ENCODE measurements around the gene ATXN1L.
"Not testable (repeated sequence)": the region's sequence is repeated elsewhere in the genome, so short reads cannot be mapped to it uniquely, and the experiment has no call there.

Gene ATXN1L

DNA sequence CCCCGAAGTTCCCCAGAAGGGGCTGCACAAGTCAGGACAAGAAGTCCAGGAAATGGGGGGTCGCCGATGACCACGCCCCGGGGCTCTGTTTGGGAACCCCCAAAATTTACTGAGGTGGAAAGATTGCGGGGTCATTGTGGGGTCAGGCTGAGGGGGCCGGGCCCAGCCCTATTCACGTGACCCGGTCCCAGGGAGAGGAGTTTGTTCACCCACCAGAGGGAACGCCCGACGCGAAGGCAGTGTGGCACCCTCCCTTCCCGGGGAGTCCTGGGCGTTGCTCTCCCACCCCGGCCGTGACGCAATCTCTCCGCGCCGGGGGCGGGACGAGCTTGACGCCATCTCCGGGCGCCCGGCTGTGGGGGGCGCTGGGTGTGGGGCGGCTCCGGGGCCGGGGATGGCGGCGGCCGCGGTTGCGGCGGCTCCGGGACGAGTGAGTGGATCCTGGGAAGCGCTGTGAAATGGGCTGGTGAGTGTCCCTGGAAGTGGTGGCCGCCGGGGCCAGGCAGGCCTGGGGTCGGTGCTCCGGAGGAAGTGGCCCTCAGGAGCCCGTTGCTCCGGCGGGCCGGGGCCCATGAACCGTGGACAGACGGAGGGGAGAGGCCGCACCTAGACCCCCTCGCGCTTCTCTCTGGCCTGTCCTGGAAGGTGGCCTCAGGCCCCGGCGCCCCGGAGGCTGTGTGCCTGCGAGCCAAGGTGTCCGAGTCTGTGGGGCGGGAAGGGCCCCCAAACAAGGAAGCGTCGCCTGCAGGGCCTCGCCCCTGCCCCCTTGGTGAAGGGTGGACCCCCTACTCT lies at the start of gene ATXN1L:
TSS of gene ATXN1L (plus strand) at position 338 of the 792 bp plus-strand sequence. CDS start 3,765 bp downstream, outside the sequence.
- peaks cover 9% of the 10 kb centered on the region for H3K4me1 ChIP-seq (ENCODE audit: control insufficient read depth, insufficient read depth, low read length)
- peaks cover 17% of the 10 kb centered on the region for H3K36me3 ChIP-seq (ENCODE audit: control insufficient read depth, insufficient read depth, low read length)
- peak within 1 kb of the TSS; percentile 84 for H3K4me3 ChIP-seq (ENCODE audit: low read length)
- H3K27me3 ChIP-seq (ENCODE audit: control insufficient read depth, insufficient read depth, low read length), result no peaks in the 10 kb centered on the region
- peak within 1 kb of the TSS; percentile 88 for H3K9ac ChIP-seq (ENCODE audit: low read length)
- H3K27ac ChIP-seq (ENCODE audit: low read depth, low read length), result peak within 1 kb of the TSS; percentile 83

DNA sequence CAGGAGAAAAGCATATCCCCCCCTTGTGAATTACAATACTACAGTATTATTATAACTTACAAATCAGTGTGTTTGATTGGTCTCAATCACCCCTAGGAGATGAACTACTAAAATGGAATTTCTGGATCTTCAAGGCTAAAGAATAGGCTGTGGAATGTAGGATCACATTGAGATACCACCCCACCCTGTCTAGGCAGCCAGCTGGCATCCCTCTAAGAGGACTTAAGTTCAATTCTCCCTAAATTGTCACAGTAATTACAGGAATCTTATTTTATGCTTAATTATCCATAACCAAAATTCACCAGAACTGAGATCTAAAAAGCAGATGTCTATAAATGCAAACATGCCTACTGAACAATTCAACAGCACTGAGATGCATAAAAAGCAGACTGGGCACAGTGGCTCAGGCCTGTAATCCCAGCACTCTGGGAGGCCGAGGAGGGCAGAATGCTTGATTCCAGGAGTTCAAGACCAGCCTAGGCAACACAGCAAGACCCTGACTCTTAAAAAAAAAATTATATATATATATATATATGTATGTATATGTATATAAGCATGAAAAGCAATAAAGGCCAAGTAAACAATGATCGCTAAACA lies 49.2 kb upstream of the ATXN1L start:
- no peak overlapping the region for H3K4me3 ChIP-seq (ENCODE audit: low read length)
- no peak overlapping the region for H3K27ac ChIP-seq (ENCODE audit: low read depth, low read length)
- H3K27me3 ChIP-seq (ENCODE audit: control insufficient read depth, insufficient read depth, low read length), result no peaks in the 10 kb centered on the region
- peaks cover 2% of the 10 kb centered on the region for H3K36me3 ChIP-seq (ENCODE audit: control insufficient read depth, insufficient read depth, low read length)
- no peak overlapping the region for H3K9ac ChIP-seq (ENCODE audit: low read length)
- peaks cover 3% of the 10 kb centered on the region for H3K4me1 ChIP-seq (ENCODE audit: control insufficient read depth, insufficient read depth, low read length)

GRCh38 chr16:71803305-71803690 lies 42.5 kb upstream of the ATXN1L start:
- peaks cover 7% of the 10 kb centered on the region for H3K4me1 ChIP-seq (ENCODE audit: control insufficient read depth, insufficient read depth, low read length)

DNA sequence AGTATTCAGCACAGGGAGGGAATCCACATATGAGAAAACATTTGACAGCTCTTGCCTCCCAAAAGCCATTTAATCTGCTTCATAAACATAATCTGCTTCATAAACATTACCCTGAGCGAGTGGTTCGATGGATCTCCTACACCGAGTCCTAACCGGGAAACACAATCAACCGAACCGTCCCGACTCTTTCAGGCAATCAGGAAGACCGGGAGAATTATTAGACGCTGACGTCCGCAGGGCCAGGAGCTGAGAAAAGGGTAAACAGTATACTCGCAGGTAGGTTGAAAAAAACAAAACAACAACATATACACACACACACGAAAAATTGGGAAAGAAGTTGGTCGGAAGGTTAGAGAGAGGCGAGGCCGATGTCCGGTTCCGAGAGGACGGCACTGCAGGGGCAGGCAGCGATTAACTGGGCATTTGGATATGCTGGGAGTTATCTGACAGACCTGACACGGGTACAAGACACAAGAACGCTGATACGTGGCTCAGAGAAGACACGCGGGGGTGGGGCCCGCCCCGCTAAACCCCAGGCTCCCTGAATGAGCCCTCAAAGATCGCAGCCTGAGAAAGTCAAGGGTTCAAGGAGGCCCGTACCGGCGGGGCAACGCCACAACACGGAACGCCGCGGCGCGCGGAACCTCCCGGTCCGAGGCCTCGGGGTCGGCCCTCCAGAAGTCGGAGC lies 37.7 kb upstream of the ATXN1L start:
- Histone ChIP-seq H3K4me1 (ENCODE audit: control insufficient read depth, insufficient read depth, low read length) (peaks cover 7% of the 10 kb centered on the region), H3K27me3 (ENCODE audit: control insufficient read depth, insufficient read depth, low read length) (no peaks in the 10 kb centered on the region), H3K9ac (ENCODE audit: low read length) (peak overlapping the region; percentile 99), H3K4me3 (ENCODE audit: low read length) (peak overlapping the region; percentile 99), H3K27ac (ENCODE audit: low read depth, low read length) (peak overlapping the region; percentile 99), H3K36me3 (ENCODE audit: control insufficient read depth, insufficient read depth, low read length) (no peaks in the 10 kb centered on the region)

More at GRCh38 chr16:71803305-71803690, 42.5 kb upstream of the ATXN1L start:
- Histone ChIP-seq H3K27me3 (ENCODE audit: control insufficient read depth, insufficient read depth, low read length) (no peaks in the 10 kb centered on the region), H3K27ac (ENCODE audit: low read depth, low read length) (no peak overlapping the region), H3K9ac (ENCODE audit: low read length) (no peak overlapping the region), H3K36me3 (ENCODE audit: control insufficient read depth, insufficient read depth, low read length) (peaks cover 2% of the 10 kb centered on the region), H3K4me3 (ENCODE audit: low read length) (no peak overlapping the region)

GRCh38 chr16:71808593-71809459 lies 37.0 kb upstream of the ATXN1L start, which contains the start of gene AP1G1:
TSS of gene AP1G1 (minus strand) at chr16:71808834. CDS start at chr16:71789479, 19,355 bp downstream.
- Histone ChIP-seq H3K27me3 (ENCODE audit: control insufficient read depth, insufficient read depth, low read length) (no peaks in the 10 kb centered on the region), H3K9ac (ENCODE audit: low read length) (peak within 1 kb of the TSS; percentile 99), H3K27ac (ENCODE audit: low read depth, low read length) (peak within 1 kb of the TSS; percentile 99), H3K4me3 (ENCODE audit: low read length) (peak within 1 kb of the TSS; percentile 99), H3K36me3 (ENCODE audit: control insufficient read depth, insufficient read depth, low read length) (no peaks in the 10 kb centered on the region), H3K4me1 (ENCODE audit: control insufficient read depth, insufficient read depth, low read length) (peaks cover 7% of the 10 kb centered on the region)

DNA sequence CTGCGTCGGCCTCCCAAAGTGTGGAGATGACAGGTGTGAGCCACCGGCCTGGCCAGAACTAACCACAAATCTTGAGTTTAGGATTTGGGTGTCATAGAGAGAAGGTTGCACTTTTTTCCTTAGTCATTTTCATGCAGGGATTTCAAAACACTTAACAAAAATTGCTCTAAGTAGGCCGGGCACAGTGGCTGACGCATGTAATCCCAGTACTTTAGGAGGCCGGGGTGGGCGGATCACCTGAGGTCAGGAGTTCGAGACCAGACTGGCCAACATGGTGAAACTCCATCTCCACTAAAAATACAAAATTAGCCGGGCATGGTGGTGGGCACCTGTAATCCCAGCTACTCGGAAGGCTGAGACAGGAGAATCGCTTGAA lies 35.6 kb upstream of the ATXN1L start:
- not testable (repeated sequence) for H3K27me3 ChIP-seq (ENCODE audit: control insufficient read depth, insufficient read depth, low read length); H3K9ac ChIP-seq (ENCODE audit: low read length); H3K36me3 ChIP-seq (ENCODE audit: control insufficient read depth, insufficient read depth, low read length); H3K4me1 ChIP-seq (ENCODE audit: control insufficient read depth, insufficient read depth, low read length); H3K27ac ChIP-seq (ENCODE audit: low read depth, low read length); H3K4me3 ChIP-seq (ENCODE audit: low read length)

DNA sequence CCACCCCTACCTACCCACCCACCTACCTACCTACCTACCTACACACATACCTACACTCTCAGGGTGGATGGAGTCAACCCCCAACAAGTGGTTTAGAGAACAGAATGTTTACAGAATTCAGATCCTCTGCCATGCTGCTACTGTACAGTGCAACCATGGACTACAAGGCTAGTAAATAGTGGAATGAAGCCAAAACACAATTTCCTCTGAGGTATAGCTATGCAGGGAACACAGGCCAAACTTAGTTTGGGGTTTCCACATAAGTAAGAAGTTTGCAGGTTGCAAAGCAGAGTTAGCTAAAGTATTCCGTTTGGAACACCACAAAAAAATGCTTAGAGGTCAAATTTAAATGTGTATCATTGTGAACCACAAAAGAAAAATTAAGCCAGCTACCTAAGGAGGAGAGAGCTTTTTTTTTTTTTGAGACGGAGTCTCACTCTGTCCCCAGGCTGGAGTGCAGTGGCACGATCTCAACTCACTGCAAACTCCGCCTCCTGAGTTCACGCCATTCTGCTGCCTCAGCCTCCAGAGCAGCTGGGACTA lies 34.4 kb upstream of the ATXN1L start:
- no peak overlapping the region for H3K9ac ChIP-seq (ENCODE audit: low read length)
- no peak overlapping the region for H3K27ac ChIP-seq (ENCODE audit: low read depth, low read length)
- no peaks in the 10 kb centered on the region for H3K36me3 ChIP-seq (ENCODE audit: control insufficient read depth, insufficient read depth, low read length)
- H3K4me3 ChIP-seq (ENCODE audit: low read length), result no peak overlapping the region
- H3K4me1 ChIP-seq (ENCODE audit: control insufficient read depth, insufficient read depth, low read length), result peaks cover 7% of the 10 kb centered on the region
- H3K27me3 ChIP-seq (ENCODE audit: control insufficient read depth, insufficient read depth, low read length), result no peaks in the 10 kb centered on the region

GRCh38 chr16:71817155-71817500 lies 28.6 kb upstream of the ATXN1L start:
- peak overlapping the region; percentile 53 for H3K27ac ChIP-seq (ENCODE audit: low read depth, low read length)
- H3K4me1 ChIP-seq (ENCODE audit: control insufficient read depth, insufficient read depth, low read length); H3K27me3 ChIP-seq (ENCODE audit: control insufficient read depth, insufficient read depth, low read length); H3K36me3 ChIP-seq (ENCODE audit: control insufficient read depth, insufficient read depth, low read length); H3K4me3 ChIP-seq (ENCODE audit: low read length); H3K9ac ChIP-seq (ENCODE audit: low read length): not testable (repeated sequence)

- no peak overlapping the region for H3K9ac ChIP-seq (ENCODE audit: low read length)
- H3K36me3 ChIP-seq (ENCODE audit: control insufficient read depth, insufficient read depth, low read length), result no peaks in the 10 kb centered on the region
- H3K27me3 ChIP-seq (ENCODE audit: control insufficient read depth, insufficient read depth, low read length), result no peaks in the 10 kb centered on the region
- H3K27ac ChIP-seq (ENCODE audit: low read depth, low read length), result no peak overlapping the region
- H3K4me1 ChIP-seq (ENCODE audit: control insufficient read depth, insufficient read depth, low read length), result no peaks in the 10 kb centered on the region
- H3K4me3 ChIP-seq (ENCODE audit: low read length), result no peak overlapping the region
Observed at GRCh38 chr16:71826533-71827017, 19.2 kb upstream of the ATXN1L start.

DNA sequence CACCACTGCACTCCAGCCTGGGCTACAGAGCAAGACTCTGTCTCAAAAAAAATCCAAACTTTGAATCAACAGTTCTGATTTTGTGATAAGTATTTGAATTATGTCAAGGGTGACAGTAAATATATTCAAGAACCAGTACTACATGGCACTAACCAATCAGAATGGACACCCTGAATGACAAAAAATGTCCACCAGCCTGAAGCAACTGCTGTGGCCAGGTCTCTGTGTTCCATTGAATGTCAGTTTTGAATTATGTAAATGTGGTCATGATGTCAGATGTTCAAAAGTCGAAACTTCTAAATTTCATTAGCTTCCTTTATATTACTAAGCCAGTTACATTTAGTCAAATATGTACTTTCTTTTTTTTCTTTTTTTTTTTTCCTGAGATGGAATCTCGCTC lies 15.4 kb upstream of the ATXN1L start:
- H3K36me3 ChIP-seq (ENCODE audit: control insufficient read depth, insufficient read depth, low read length), result no peaks in the 10 kb centered on the region
- H3K9ac ChIP-seq (ENCODE audit: low read length), result no peak overlapping the region
- no peak overlapping the region for H3K4me3 ChIP-seq (ENCODE audit: low read length)
- no peaks in the 10 kb centered on the region for H3K27me3 ChIP-seq (ENCODE audit: control insufficient read depth, insufficient read depth, low read length)
- H3K27ac ChIP-seq (ENCODE audit: low read depth, low read length), result no peak overlapping the region
- H3K4me1 ChIP-seq (ENCODE audit: control insufficient read depth, insufficient read depth, low read length), result no peaks in the 10 kb centered on the region

GRCh38 chr16:71831698-71832097 lies 14.1 kb upstream of the ATXN1L start:
- not testable (repeated sequence) for H3K27ac ChIP-seq (ENCODE audit: low read depth, low read length); H3K9ac ChIP-seq (ENCODE audit: low read length); H3K27me3 ChIP-seq (ENCODE audit: control insufficient read depth, insufficient read depth, low read length)

More at GRCh38 chr16:71831698-71832097, 14.1 kb upstream of the ATXN1L start:
- not testable (repeated sequence) for H3K36me3 ChIP-seq (ENCODE audit: control insufficient read depth, insufficient read depth, low read length); H3K4me3 ChIP-seq (ENCODE audit: low read length); H3K4me1 ChIP-seq (ENCODE audit: control insufficient read depth, insufficient read depth, low read length)

Measured in rectal smooth muscle tissue (tissue), 1 donor.